Lower leg skin (tissue), 3 donors: ENCODE data around the gene TMEM117.

ENCODE experiments used
- CTCF ChIP-seq, 3 donors: fragments of 450-650 bp; IDR thresholded peaks; one replicate each; pipeline ENCODE4 v1.5.1; 2016; ENCODE audit warnings: antibody characterized with exemption in 3 of 3, mild to moderate bottlenecking in 3 of 3, moderate library complexity in 2 of 3
- POLR2A ChIP-seq, 2 donors: fragments of 450-650 bp; IDR thresholded peaks; one replicate each; pipeline ENCODE4 v1.6.1; 2016 to 2017; ENCODE audit warnings: antibody characterized with exemption in 2 of 2, mild to moderate bottlenecking in 1 of 2, moderate library complexity in 1 of 2

DNA sequence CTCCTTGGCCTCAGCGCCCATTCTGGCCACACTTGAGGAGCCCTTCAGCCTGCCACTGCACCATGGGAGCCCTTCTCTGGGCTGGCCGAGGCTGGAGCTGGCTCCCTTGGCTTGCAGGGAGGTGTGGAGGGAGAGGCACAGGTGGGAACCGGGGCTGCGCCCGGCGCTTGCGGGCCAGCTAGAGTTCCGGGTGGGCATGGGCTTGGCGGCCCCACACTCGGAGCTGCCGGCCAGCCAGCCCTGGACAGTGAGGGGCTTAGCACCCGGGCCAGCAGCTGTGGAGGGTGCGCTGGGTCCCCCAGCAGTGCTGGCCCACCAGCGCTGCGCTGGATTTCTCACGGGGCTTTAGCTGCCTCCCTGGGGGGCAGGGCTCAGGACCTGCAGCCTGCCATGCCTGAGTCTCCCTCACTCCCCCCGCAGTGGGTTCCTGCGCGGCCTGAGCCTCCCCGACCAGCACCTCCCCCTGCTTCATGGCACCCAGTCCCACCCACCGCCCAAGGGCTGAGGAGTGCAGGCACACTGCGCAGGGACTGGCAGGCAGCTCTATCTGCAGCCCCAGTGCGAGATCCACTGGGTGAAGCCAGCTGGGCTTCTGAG is 28.0 kb downstream of the TMEM117 start:
- TF ChIP-seq POLR2A (IDR thresholded peaks at IDR 0.05): no peak
- no peak for TF ChIP-seq CTCF (IDR thresholded peaks at IDR 0.05)
